CD4-positive, alpha-beta T cell treated with Interleukin-15 for 4 hours (primary cell): ENCODE measurements around the gene CHST15.
A peak's percentile ranks its signal among the peaks of the same experiment; 100 is the strongest.

Experiments
- DNase-seq: peaks from one replicate; pipeline ENCODE4 v3.0.0-alpha.2; 2020; ENCODE audit warnings: low spot score

CHST15 gene

GRCh38 chr10:124065382-124066125 lies 27.8 kb downstream of the CHST15 start:
- no peak for DNase-seq

GRCh38 chr10:124064676-124065075 lies 28.7 kb downstream of the CHST15 start:
- peak; percentile 32 for DNase-seq

- DNase-seq, result peak; percentile 26
Measured at GRCh38 chr10:124063750-124064603, 29.4 kb downstream of the CHST15 start.

GRCh38 chr10:124062390-124062789 lies 31.0 kb downstream of the CHST15 start:
- no peak for DNase-seq

- DNase-seq, result no peak
Measured at GRCh38 chr10:124061030-124061429, 32.4 kb downstream of the CHST15 start.

- no peak for DNase-seq
Measured at GRCh38 chr10:124060148-124060720, 33.2 kb downstream of the CHST15 start.

GRCh38 chr10:124059551-124059950 lies 33.8 kb downstream of the CHST15 start:
- DNase-seq, result no peak

GRCh38 chr10:124058346-124059003 lies 34.9 kb downstream of the CHST15 start:
- DNase-seq, result no peak

GRCh38 chr10:124057601-124058000 lies 35.8 kb downstream of the CHST15 start:
- DNase-seq, result no peak

- no peak for DNase-seq
Measured at GRCh38 chr10:124056337-124056980, 36.9 kb downstream of the CHST15 start.

GRCh38 chr10:124053971-124054370 lies 39.4 kb downstream of the CHST15 start:
- DNase-seq, result no peak

GRCh38 chr10:124052561-124052960 lies 40.8 kb downstream of the CHST15 start:
- DNase-seq, result no peak

- DNase-seq, result no peak
Measured at GRCh38 chr10:124050021-124051015, 43.1 kb downstream of the CHST15 start.

GRCh38 chr10:124049484-124049883 lies 43.9 kb downstream of the CHST15 start:
- no peak for DNase-seq

- no peak for DNase-seq
Measured at GRCh38 chr10:124048371-124049290, 44.8 kb downstream of the CHST15 start.

- DNase-seq, result no peak
Measured at GRCh38 chr10:124047427-124048152, 45.8 kb downstream of the CHST15 start.

GRCh38 chr10:124045801-124046355 lies 47.5 kb downstream of the CHST15 start:
- DNase-seq, result no peak

GRCh38 chr10:124045276-124045675 lies 48.1 kb downstream of the CHST15 start:
- no peak for DNase-seq
